Measurements from ENCODE around the gene LPCAT3.

- TF ChIP-seq EZH2 (IDR thresholded peaks at IDR 0.05; ENCODE audit: insufficient read depth, poor library complexity, severe bottlenecking) (no peak), EZH2phosphoT487 (IDR thresholded peaks at IDR 0.05; ENCODE audit: insufficient read depth, low read depth) (no peak)
Observed at GRCh38 chr12:6946033-6946919, 72.0 kb downstream of the LPCAT3 start.
